GM06990 (cell line): ENCODE data around the gene SUCO.
"Not testable (repeated sequence)": the region's sequence is repeated elsewhere in the genome, so short reads cannot be mapped to it uniquely, and the experiment has no call there.

ENCODE experiments used
- DNase-seq: peaks from one replicate; pipeline ENCODE4 v3.0.0-alpha.2; 2011; ENCODE audit not compliant: insufficient read length; ENCODE audit errors: extremely low read depth
- H3K27me3 ChIP-seq: replicated peaks from 2 replicates; pipeline ENCODE4 v1.6.0; 2011; ENCODE audit warnings: low read length; ENCODE audit not compliant: control insufficient read depth, insufficient read depth
- H3K36me3 ChIP-seq: 2 replicates; pipeline ENCODE4 v1.5.1; 2011; ENCODE audit warnings: low read length; ENCODE audit not compliant: control insufficient read depth, insufficient read depth
- H3K4me3 ChIP-seq: replicated peaks from 2 replicates; pipeline ENCODE4 v1.5.1; 2011; ENCODE audit warnings: low read depth, mild to moderate bottlenecking, control low read depth, low read length
- CTCF ChIP-seq: IDR thresholded peaks from 2 replicates; pipeline ENCODE4 v1.5.1; 2011; ENCODE audit warnings: low read length, control low read depth, mild to moderate bottlenecking, inconsistent platforms; ENCODE audit not compliant: insufficient read depth, poor library complexity, severe bottlenecking

SUCO gene

GRCh38 chr1:172486805-172487454 is 46.0 kb upstream of the SUCO start:
- H3K27me3 ChIP-seq = no peaks in the 10 kb centered on the region; the same call in 1 of the 2 replicates
- DNase-seq = no peak
- TF ChIP-seq CTCF = no peak
- H3K36me3 ChIP-seq = no peaks in the 10 kb centered on the region
- H3K4me3 ChIP-seq = no peak overlapping the region

- TF ChIP-seq CTCF = no peak
- no peak for DNase-seq
- Histone ChIP-seq H3K27me3 (no peaks in the 10 kb centered on the region; the same call in 1 of the 2 replicates), H3K4me3 (no peak overlapping the region), H3K36me3 (no peaks in the 10 kb centered on the region)
These were observed 45.4 kb upstream of the SUCO start for GRCh38 chr1:172487550-172487949.

GRCh38 chr1:172488393-172488792 is 44.6 kb upstream of the SUCO start:
- DNase-seq = no peak
- H3K36me3 ChIP-seq = no peaks in the 10 kb centered on the region
- H3K4me3 ChIP-seq = no peak overlapping the region
- no peak for TF ChIP-seq CTCF
- no peaks in the 10 kb centered on the region; the same call in 1 of the 2 replicates for H3K27me3 ChIP-seq

GRCh38 chr1:172489847-172490246 is 43.1 kb upstream of the SUCO start:
- no peaks in the 10 kb centered on the region; the same call in 1 of the 2 replicates for H3K27me3 ChIP-seq
- H3K36me3 ChIP-seq = no peaks in the 10 kb centered on the region
- no peak overlapping the region for H3K4me3 ChIP-seq
- no peak for TF ChIP-seq CTCF
- no peak for DNase-seq

- Histone ChIP-seq H3K27me3 (no peaks in the 10 kb centered on the region; the same call in 1 of the 2 replicates), H3K4me3 (no peak overlapping the region), H3K36me3 (no peaks in the 10 kb centered on the region)
- TF ChIP-seq CTCF = no peak
- DNase-seq = no peak
These were observed 40.5 kb upstream of the SUCO start for GRCh38 chr1:172492421-172492820.

GRCh38 chr1:172494166-172494565 is 38.8 kb upstream of the SUCO start:
- Histone ChIP-seq H3K36me3 (no peaks in the 10 kb centered on the region), H3K27me3 (no peaks in the 10 kb centered on the region; the same call in 1 of the 2 replicates), H3K4me3 (no peak overlapping the region)
- TF ChIP-seq CTCF = no peak
- no peak for DNase-seq

GRCh38 chr1:172496127-172496526 is 36.8 kb upstream of the SUCO start:
- not testable (repeated sequence) for H3K4me3 ChIP-seq, DNase-seq, H3K36me3 ChIP-seq, H3K27me3 ChIP-seq
